ENCODE data around the gene ATP8B3.

Gene ATP8B3

DNA sequence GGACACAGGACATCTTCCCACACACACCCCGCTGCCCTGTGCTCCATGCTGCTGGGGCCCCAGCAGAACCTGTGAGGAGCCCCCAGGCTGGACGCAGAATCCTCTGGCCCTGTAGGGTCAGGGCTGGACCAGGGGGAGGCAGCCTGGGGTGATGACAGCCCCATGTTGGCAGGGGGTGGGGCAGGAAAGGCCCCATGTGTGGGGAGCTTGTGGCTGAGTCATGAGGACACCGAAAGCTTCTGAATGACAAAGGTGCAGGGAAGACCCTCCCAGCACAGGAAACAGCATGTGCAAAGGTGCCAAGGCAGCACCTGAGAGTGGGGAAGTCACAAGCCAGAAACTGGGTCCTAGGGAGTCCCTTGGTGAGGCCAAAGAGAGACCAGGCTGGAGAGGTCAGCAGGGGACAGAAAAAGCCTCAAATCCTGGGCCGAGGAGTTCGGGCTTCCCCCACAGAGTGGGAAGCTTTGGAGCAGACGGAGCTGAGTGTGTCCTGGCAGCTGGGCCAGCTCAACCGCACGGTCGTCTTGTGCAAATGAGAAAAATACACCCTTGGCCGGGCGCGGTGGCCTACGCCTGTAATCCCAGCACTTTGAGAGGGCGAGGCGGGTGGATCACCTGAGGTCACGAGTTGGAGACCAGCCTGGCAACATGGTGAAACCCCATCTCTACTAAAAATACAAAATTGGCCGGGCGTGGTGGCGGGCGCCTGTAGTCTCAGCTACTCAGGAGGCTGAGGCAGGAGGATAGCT, 17.5 kb downstream of the ATP8B3 start:
- DNase-seq: no peak

GRCh38 chr19:1791879-1792278, 20.2 kb downstream of the ATP8B3 start:
- DNase-seq: no peak

GRCh38 chr19:1790054-1790792, 21.9 kb downstream of the ATP8B3 start:
- DNase-seq: no peak

- DNase-seq: no peak
Measured at GRCh38 chr19:1789261-1790041, 22.6 kb downstream of the ATP8B3 start.

DNA sequence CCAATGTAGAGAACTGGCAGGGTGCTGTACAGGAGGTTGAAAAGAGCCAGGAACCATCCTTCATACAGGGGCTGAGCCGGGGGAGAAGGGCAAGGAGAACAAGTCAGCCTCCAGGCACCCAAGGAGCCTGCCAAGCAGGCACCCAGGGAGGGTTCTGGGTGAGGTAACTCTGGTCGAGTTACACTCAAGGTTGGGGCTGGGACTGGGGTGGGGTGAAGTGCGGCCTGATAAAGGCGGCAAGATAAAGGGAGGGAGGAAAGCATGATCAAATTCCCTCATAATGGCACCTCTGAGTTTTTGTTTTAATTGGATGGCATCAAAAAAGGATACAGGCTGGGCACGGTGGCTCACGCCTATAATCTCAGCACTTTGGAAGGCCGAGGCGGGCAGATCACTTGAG, 25.0 kb downstream of the ATP8B3 start:
- no peak for DNase-seq

DNA sequence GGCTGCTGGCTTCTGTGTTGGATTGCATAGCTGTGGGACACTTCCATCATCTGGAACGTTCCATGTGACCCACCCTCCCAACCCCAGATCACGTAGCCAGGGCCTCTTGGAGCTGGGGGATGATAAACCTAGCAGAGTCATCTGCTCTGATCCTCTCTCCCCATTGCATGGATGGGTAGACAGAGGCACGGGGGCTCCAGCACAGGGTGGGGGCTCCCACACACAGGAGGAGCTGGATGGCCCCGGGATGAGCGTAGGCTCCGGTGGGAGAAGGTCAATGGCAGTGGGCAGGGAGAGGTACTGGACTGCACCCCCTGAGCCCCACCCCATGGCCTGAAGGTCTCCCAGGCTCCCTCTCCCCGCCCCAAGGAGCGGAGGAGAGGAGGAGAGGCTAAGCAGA, 25.4 kb downstream of the ATP8B3 start:
- DNase-seq: no peak

DNA sequence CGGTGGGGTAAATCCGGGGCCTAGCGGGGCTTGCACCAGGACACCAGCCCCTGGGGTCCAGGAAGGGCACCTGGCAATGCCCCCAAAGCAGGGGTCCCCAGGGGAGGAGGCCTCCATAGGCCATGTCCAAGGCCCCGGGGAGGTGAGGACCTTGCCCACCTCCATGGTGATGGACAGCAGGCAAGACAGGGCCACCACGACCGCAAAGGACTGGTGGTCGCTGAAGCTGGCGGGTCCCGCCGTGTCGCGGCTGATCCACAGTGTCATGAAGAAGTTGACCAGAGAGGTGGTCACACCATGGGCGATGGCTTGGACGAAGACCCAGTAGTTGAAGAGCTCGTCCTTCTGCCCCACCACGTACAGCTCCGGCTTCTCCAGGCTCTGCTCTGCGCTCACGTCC, 26.8 kb downstream of the ATP8B3 start:
- no peak for DNase-seq

DNA sequence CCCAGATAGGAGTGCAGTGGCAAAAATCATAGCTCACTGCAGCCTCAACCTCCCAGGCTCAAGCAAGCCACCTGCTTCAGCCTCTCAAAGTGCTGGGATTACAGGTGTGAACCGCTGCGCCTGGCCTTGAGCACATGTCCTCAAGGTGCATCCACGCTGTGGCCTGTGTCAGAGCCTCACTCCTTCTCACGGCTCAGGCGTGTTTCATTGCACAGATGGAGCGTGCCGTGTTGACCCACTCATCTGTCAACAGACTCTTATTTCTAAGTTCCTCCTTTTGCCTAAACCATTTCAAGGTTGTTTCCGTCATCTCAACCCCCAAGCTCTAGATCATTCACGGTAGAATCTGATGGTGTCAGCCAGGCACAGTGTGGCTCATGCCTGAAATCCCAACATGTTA, 28.2 kb downstream of the ATP8B3 start:
- no peak for DNase-seq

DNA sequence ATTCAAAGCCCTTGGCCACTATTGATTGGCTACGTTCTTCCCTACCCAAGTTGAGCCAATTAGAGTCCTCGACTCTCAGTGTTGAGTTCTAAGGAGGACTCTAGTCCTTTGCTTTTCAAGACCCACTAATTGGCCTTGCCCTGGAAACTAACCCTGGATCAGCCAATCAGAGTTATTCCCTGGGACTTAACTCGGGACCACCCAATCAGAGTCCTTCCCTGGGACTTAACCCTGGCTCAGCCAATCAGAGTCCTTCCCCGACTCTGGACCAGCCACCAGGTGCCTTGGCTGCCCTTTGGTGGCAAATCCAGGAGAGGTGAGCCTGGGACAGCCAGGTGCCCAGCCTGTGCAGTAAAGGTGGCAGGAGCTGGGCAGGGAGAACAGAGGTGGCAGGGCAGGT, 28.7 kb downstream of the ATP8B3 start:
- DNase-seq: no peak

- DNase-seq: no peak
Measured at GRCh38 chr19:1782521-1782920, 29.6 kb downstream of the ATP8B3 start.

DNA sequence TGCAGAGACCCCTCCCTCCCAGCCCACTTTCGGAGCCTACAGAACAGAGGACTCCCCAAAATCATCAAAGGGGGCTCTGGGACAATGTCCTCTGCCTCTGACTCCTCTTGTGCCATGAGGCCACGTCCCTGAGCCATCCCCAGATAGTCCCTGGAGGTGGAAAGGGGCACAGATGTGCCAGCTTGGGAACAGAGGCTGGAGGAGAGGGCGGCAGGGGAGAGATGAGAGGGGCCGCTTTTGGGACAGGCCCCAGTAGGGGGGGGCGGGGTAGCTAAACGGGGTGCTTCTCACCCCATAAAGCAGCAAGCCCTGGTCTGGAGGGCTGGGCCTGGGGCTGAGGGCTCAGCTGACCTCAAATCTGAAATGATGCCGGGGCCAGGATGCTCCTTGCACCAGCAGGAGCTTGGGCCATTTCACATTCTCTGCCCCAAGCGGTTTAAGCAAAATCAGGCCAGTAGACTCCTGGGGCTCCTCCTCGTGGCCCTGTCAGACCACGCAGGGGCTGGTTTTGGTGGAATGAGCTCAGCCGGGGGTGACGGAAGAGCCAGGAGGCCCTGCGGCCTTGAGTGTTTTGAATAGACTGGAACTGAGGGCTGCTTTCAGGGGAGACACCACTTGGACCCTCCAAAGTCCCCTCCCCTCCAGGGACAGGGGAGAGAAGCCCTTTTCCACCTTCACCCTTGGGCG, 31.7 kb downstream of the ATP8B3 start:
- no peak for DNase-seq

DNA sequence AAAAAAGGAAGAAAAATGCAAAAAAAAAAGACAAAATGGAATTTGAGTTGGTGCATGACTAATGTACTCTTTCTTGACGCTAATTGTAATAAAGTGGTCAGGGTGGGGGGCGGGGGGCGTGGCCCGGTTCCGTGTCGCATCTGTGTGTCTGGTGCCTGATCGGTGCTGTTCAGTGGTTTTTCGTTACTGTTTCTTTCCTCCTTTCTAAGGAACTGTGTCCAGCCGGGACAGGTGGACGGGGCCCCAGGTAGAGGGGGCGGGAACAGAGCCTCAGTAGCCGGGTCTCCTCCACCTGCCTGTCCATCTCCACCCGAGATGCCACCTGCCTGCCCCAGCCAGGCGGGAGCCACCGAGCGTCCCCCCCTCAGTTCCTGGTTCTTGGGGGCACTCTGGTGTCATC, 32.5 kb downstream of the ATP8B3 start:
- no peak for DNase-seq

GRCh38 chr19:1777149-1777548, 34.9 kb downstream of the ATP8B3 start:
- DNase-seq: no peak

DNA sequence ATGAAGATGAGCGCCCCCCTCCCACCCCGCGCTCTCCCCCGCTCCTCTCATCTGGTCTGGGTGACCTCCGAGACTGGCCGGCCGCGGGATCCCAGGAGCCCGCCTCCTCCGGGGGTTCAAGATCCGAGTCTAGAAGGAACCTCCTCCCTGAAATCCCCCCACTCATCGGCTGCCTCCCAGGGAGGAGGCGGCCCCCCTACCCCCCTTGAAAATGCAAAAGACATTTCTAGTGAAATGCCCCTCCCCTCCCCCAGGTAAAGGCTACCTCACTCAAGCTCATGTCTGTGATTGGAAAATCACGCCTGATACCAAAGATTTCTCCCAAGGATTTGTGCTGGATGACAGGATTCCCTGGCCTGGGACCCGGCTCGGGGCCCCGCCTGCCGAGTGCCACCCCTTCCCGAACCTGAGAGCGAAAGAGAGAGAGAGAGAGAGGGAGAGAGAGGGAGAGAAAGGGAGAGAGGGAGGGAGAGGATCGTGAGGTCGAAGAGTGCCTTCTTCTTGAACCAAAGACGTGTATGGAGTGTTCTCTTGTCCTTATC, 35.4 kb downstream of the ATP8B3 start:
- DNase-seq: no peak

GRCh38 chr19:1775951-1776605, 36.0 kb downstream of the ATP8B3 start:
- no peak for DNase-seq

DNA sequence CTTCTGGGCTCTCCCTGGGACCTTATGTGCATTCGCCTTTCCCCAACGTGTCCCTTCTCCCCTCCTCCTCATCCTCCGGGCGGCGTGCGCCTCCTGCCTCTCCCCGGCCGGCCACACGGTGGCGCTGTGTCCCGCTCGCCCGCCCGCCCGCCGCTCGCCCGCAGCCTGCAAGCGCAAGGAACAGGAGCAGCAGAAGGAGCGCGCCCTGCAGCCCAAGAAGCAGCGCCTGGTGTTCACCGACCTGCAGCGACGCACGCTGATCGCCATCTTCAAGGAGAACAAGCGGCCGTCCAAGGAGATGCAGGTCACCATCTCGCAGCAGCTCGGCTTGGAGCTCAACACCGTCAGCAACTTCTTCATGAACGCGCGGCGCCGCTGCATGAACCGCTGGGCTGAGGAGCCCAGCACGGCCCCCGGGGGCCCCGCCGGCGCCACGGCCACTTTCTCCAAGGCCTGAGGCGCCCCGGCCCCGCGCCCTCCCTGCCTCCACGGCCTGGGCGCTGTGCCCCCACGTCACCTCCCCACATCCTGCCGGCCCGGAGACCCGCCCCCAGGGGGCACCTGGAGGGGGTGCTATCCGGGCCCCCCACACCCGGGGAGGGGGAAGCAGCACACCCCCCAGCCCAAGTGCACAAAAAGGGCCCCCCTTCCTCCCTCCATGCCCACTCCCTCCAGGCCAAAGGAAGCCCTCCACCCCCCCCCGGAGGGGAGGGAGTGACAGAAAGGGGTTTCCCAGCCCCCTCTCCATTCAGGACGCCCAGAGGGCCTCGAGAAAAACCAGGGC, 36.9 kb downstream of the ATP8B3 start:
- no peak for DNase-seq

GRCh38 chr19:1773184-1773583, 38.9 kb downstream of the ATP8B3 start:
- no peak for DNase-seq

DNA sequence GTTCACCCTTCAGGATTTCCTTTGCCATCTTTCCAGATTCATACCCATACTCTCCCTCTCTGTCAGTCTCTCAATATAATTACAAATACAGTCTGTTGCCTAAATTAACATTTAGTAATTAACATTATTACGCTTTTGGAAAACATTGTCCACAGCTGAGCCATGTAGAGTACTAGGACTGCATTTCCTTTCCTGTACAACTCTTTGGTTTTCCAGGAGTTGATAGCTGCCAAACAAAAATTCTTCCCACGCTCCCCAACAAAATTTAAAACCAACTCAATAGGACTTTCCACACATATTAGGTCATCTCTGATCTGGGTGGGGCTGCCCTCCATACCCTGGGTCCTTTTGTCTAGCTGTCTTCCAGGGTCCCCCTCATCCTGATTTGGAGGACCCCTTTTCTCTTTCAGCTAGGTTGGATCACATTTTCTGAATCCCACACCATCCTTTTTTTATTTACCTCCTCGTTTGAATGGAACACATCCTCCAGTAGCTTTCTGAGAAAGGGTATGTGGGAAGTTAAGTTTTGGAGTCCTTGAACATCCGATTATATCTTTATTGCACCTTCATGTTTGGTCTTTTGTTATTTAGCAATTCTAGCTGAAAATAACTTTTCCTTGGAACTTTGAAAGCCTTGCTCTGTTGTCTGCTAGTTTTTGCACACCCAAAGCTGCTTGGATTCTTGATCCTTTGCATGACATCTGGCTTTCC, 41.1 kb downstream of the ATP8B3 start:
- DNase-seq: no peak

DNA sequence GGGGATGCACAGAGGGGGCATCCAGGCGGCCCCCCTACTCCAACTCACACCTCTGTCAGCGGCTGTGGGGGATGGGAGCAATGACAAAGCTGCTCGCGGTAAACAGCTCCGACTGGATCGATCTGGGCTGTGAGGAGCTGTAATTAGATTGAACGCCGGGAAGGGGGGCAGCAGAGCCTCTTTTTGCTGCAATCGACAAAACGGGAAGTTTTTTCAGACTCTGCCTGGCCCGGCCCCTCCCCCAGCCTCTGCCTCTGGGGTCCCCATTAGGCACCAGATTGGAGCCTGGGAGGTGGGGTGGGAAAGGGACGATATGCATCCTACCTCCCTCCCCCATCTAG, 42.5 kb downstream of the ATP8B3 start:
- no peak for DNase-seq

DNA sequence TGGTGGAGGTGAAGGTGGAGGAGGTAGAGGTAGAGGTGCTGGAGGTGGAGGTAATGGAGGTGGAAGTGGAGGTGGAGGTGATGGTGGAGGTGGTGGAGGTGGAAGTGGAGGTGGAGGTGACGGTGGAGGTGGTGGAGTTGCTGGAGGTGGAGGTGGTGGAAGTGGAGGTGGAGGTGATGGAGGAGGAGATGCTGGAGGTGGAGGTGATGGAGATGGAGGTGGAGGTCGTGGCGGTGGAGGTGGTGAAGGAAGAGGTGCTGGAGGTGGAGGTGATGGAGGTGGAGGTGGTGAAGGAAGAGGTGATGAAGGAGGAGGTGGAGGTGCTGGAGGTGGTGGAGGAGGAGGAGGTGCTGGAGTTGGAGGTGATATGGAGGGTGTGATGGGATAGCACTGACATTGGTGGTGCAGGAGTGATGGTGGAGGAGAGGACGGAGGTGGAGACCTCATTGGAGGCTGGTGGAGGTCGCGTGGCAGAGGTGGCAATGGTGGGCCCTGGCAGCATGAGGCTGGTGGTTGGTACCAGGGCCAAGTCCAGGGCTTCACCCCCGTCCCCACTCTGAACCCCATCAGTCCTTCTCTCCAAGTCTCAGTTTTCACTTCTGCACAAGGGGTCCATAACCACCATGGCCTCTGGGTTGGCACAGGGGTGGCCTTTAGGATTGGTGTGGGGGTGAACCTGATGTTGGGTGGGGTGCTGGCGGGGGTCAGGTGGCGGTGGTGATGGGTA, 43.0 kb downstream of the ATP8B3 start:
- no peak for DNase-seq

Data from activated CD4-positive, alpha-beta T cell treated with anti-CD3 and anti-CD28 coated beads, Interleukin-2, amount 50 U/mL, for 16 hours (primary cell).